HepG2 (cell line): ENCODE data around the gene HDGF. TPM values are rescaled to one million over a fixed set of nuclear protein-coding genes. Genes with fewer than 3 reads are reported as not detected.

Source experiments
- ATAC-seq: fragments of 200-7000 bp; cut with Tn5 transposase; 3 replicates; pipeline ENCODE4 v1.9.1; 2020; ENCODE audit warnings: mild to moderate bottlenecking, moderate library complexity
- BruUV-seq: library from RNA; stranded (reverse); fragments of 400-500 nt; replicated peaks from 2 replicates; lab custom pipeline; 2021; lab: Mats Ljungman, UMichigan
- CTCF ChIA-PET: fragments of 300-600 bp; formaldehyde crosslinking; extraction: SDS; loops from one replicate; lab custom pipeline; 2021; ENCODE audit warnings: low total read pairs, inconsistent platforms, low intra/inter-chr PET ratio; lab: Yijun Ruan, JAX
- POLR2A ChIA-PET: fragments of 350-600 bp; sonication (Branson Sonifier 250); formaldehyde crosslinking; loops from one replicate; lab custom pipeline; 2020; ENCODE audit warnings: antibody characterized with exemption, inconsistent platforms; lab: Yijun Ruan, JAX
- DNase-seq: peaks from one replicate; pipeline ENCODE4 v3.0.0-alpha.2; 2015; ENCODE audit warnings: low spot score
- FAIRE-seq: peaks from 3 replicates; lab custom pipeline; 2011; peaks lifted over from hg19 to GRCh38; lab: Jason Lieb, UNC
- H2AFZ ChIP-seq: one replicate; pipeline ENCODE4 v1.6.1; 2011; ENCODE audit warnings: low read length, inconsistent platforms
- H3K27ac ChIP-seq: fragments of 300-600 bp; 3 replicates; pipeline ENCODE4 v1.8.0; 2011; ENCODE audit warnings: mixed run types, mild to moderate bottlenecking, mixed read lengths, low read length, inconsistent platforms; ENCODE audit not compliant: insufficient read depth; ENCODE audit errors: extremely low read length
- H3K27me3 ChIP-seq, 2 experiments: fragments of 200-600 bp in 1 of 2; 2 replicates in 1 of 2; 3 replicates in 1 of 2; pipeline versions ENCODE4 v1.6.0 to v1.8.0; 2011; ENCODE audit warnings: low read length in 2 of 2, mild to moderate bottlenecking in 2 of 2, moderate library complexity in 2 of 2, inconsistent platforms in 1 of 2; ENCODE audit not compliant: insufficient read depth in 2 of 2, control insufficient read depth in 1 of 2
- H3K36me3 ChIP-seq, 2 experiments: fragments of 200-600 bp in 1 of 2; replicated peaks in 1 of 2; 2 replicates in 1 of 2; 3 replicates in 1 of 2; pipeline versions ENCODE4 v1.5.1 to v1.8.0; 2011; ENCODE audit warnings: low read length in 2 of 2, inconsistent platforms in 1 of 2; ENCODE audit not compliant: insufficient read depth in 2 of 2, control insufficient read depth in 1 of 2
- H3K4me1 ChIP-seq: 2 replicates; pipeline ENCODE4 v1.5.1; 2012; ENCODE audit warnings: low read length, inconsistent platforms; ENCODE audit not compliant: insufficient read depth
- H3K4me2 ChIP-seq: 2 replicates; pipeline ENCODE4 v1.6.0; 2011; ENCODE audit warnings: low read depth, low read length, inconsistent platforms
- H3K4me3 ChIP-seq, 3 experiments: fragments of 200-600 bp in 1 of 3; sonication (generic), shearing (Covaris generic) in 1 of 3; replicated peaks in 1 of 3; 2 replicates each; pipeline ENCODE4 v1.5.1; 2011 to 2016; ENCODE audit warnings: low read length in 3 of 3, inconsistent platforms in 2 of 3, low read depth in 2 of 3, mild to moderate bottlenecking in 2 of 3, control low read depth in 1 of 3, mixed read lengths in 1 of 3; ENCODE audit not compliant: insufficient read depth in 1 of 3
- H3K79me2 ChIP-seq: one replicate; pipeline ENCODE4 v1.6.1; 2011; ENCODE audit warnings: low read length, inconsistent platforms; ENCODE audit not compliant: insufficient read depth
- H3K9ac ChIP-seq: 2 replicates; pipeline ENCODE4 v1.6.0; 2011; ENCODE audit warnings: mild to moderate bottlenecking, low read depth, low read length, inconsistent platforms; ENCODE audit not compliant: insufficient read depth
- H3K9me3 ChIP-seq: 2 replicates; pipeline ENCODE4 v1.5.1; 2012; ENCODE audit warnings: mild to moderate bottlenecking, low read length
- H4K20me1 ChIP-seq: 2 replicates; pipeline ENCODE4 v1.6.0; 2011; ENCODE audit warnings: inconsistent platforms, mild to moderate bottlenecking, low read length, moderate library complexity; ENCODE audit not compliant: insufficient read depth
- DNMT3B ChIP-seq: conservative IDR thresholded peaks from 2 replicates; pipeline ENCODE4 v1.6.1; 2016; ENCODE audit warnings: missing biosample characterization, control low read depth
- KAT7 ChIP-seq: IDR thresholded peaks from 2 replicates; pipeline ENCODE4 v1.6.1; 2018; ENCODE audit warnings: borderline replicate concordance, missing compliant biosample characterization
- KDM4B ChIP-seq: sonication (generic); formaldehyde crosslinking; IDR thresholded peaks from 2 replicates; pipeline ENCODE4 v1.4.0; 2020; ENCODE audit warnings: missing genetic modification reagents
- KLF15 ChIP-seq: sonication (generic); formaldehyde crosslinking; IDR thresholded peaks from 2 replicates; pipeline ENCODE4 v1.8.1; 2023; ENCODE audit warnings: borderline replicate concordance, mild to moderate bottlenecking, inconsistent platforms, missing genetic modification reagents, mixed read lengths
- KLF6 ChIP-seq: IDR thresholded peaks from 2 replicates; pipeline ENCODE4 v1.8.0; 2016; ENCODE audit warnings: missing biosample characterization, missing genetic modification reagents
- KLF9 ChIP-seq: IDR thresholded peaks from 2 replicates; pipeline ENCODE4 v1.6.1; 2016; ENCODE audit warnings: low read depth
- RCOR2 ChIP-seq: IDR thresholded peaks from 2 replicates; pipeline ENCODE4 v1.6.1; 2016; ENCODE audit warnings: missing biosample characterization, missing genetic modification reagents
- SIX4 ChIP-seq: sonication (generic); formaldehyde crosslinking; IDR thresholded peaks from 2 replicates; pipeline ENCODE4 v1.4.0; 2020; ENCODE audit warnings: missing genetic modification reagents
- SPEN ChIP-seq: sonication (generic); formaldehyde crosslinking; IDR thresholded peaks from 2 replicates; pipeline ENCODE4 v1.5.1; 2020; ENCODE audit warnings: low read depth, mild to moderate bottlenecking, missing genetic modification reagents
- ZBTB7A ChIP-seq: sonication (generic); formaldehyde crosslinking; IDR thresholded peaks from 2 replicates; pipeline ENCODE4 v1.8.0; 2022; ENCODE audit warnings: mild to moderate bottlenecking, missing genetic modification reagents
- ZNF33A ChIP-seq: sonication (generic); formaldehyde crosslinking; IDR thresholded peaks from 2 replicates; pipeline ENCODE4 v1.5.1; 2020; ENCODE audit warnings: missing genetic modification reagents, mild to moderate bottlenecking, moderate library complexity, borderline replicate concordance
- ZNF354B ChIP-seq: sonication (generic); formaldehyde crosslinking; IDR thresholded peaks from 2 replicates; pipeline ENCODE4 v1.8.0; 2022; ENCODE audit warnings: mild to moderate bottlenecking, missing genetic modification reagents
- WGBS: methylation state at CpG from one replicate; pipeline ENCODE4 v1.1.6; 2017; ENCODE audit warnings: low lambda C conversion rate; 5-methylcytosine and 5-hydroxymethylcytosine counted together
- in situ Hi-C: cut with HindIII; loops from 2 replicates; pipeline ENCODE4 v1.10.0; 2017; ENCODE audit warnings: low pct_unique_long_range_greater_than_20kb; ENCODE audit not compliant: extremely low pct_ligation_motif_present
- intact Hi-C: fragments of 100-400 bp; cut with micrococcal nuclease; formaldehyde crosslinking; loops from one replicate; pipeline ENCODE4 v1.10.0; 2022; ENCODE audit not compliant: unreplicated experiment
- polyA plus RNA-seq, 8 experiments: library from polyadenylated mRNA; depleted of rRNA in 3 of 8; stranded (reverse) in 7 of 8; unstranded in 1 of 8; fragments of >200 nt; fragmentation: Illumina TruSeq in 4 of 8; extraction: Trizol in 4 of 8; gene quantifications; 2 replicates each; pipeline versions ENCODE4 v1.2.1 to v1.2.3, GENCODE V29; 2011 to 2016; ENCODE audit warnings: low read depth in 4 of 8, missing spikeins in 1 of 8, mixed read lengths in 1 of 8; ENCODE audit not compliant: insufficient read depth in 1 of 8
- total RNA-seq, 5 experiments: library from RNA; depleted of rRNA; stranded (reverse); fragments of >200 nt; fragmentation: Illumina TruSeq; extraction: Trizol; gene quantifications; 2 replicates each; pipeline ENCODE4 v1.2.3, GENCODE V29; 2016; ENCODE audit warnings: low read depth in 1 of 5
- TF ChIP-seq, protein P1 (sequence below): sonication (generic); formaldehyde crosslinking; IDR thresholded peaks from 2 replicates; pipeline ENCODE4 v1.5.0; 2020; ENCODE audit warnings: mild to moderate bottlenecking, missing genetic modification reagents, borderline replicate concordance
- TF ChIP-seq, protein P2 (sequence below): sonication (generic); formaldehyde crosslinking; IDR thresholded peaks from 2 replicates; pipeline ENCODE4 v1.9.0; 2021; ENCODE audit warnings: missing genetic modification reagents, borderline replicate concordance

HDGF gene
- total and polyA plus RNA-seq, 2 of the 13 experiments (the other 11 are each of a cell fraction or from before 2014, with no cell fraction given) = 156 to 196 TPM

DNA sequence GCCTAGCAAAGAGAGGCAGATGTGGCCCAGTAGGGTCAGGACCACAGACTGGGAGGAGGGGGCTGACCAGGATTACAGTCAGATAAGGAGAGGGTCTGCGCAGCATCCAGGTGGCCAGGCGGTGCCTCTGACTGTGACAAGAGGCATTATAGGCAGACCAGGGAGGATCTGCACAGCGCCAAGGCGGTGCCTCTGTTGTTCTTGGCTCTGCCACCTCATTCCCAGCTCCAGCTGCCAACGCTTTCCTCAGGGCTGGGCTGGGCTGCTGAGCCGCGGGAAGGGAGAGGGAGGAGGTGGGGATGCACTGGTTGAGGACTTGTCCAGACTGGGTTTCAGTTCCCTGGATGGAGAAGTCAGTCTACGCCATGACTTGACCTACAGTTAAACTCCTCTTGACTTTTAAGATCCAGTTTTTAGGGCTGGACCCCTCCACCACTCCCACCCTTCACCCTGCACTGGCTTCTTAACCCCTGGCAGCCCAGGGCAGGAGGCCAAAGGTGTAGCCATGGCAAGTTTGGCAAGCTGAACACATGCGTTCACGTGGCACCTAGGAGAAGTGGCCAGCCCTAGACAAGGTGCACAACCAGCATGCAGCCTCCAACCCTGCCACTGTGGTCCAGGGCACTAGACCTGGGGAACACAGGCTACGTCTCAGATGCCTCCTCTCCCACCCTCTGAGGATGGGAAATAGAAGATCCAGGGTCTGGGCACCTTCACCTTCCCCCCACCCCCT lies 41.6 kb downstream of the HDGF start:
- Histone ChIP-seq H3K9me3 (no peaks in the 10 kb centered on the region), H4K20me1 (no peaks in the 10 kb centered on the region), H3K36me3 (no peaks in the 10 kb centered on the region), H3K27me3 (peaks cover 6 to 51% of the 10 kb centered on the region in 2 experiments), H3K4me2 (no peak overlapping the region), H3K4me1 (peaks cover 23% of the 10 kb centered on the region), H3K9ac (no peak overlapping the region), H3K27ac (no peak overlapping the region), H3K79me2 (no peaks in the 10 kb centered on the region), H2AFZ (no peak overlapping the region), H3K4me3 (no peak overlapping the region)
- intact Hi-C loops (no loop called here), in situ Hi-C loops (no loop called here)
- no peak for DNase-seq
- CTCF ChIA-PET = no interaction called here
- WGBS = 36% methylated on average over 7 of the region's 11 CpGs
- ATAC-seq = peak; percentile 18; the same call in 1 of the 3 replicates
- FAIRE-seq = no peak
- POLR2A ChIA-PET = no interaction called here
- BruUV-seq = no TSS peak
- TF ChIP-seq, protein P1, sequence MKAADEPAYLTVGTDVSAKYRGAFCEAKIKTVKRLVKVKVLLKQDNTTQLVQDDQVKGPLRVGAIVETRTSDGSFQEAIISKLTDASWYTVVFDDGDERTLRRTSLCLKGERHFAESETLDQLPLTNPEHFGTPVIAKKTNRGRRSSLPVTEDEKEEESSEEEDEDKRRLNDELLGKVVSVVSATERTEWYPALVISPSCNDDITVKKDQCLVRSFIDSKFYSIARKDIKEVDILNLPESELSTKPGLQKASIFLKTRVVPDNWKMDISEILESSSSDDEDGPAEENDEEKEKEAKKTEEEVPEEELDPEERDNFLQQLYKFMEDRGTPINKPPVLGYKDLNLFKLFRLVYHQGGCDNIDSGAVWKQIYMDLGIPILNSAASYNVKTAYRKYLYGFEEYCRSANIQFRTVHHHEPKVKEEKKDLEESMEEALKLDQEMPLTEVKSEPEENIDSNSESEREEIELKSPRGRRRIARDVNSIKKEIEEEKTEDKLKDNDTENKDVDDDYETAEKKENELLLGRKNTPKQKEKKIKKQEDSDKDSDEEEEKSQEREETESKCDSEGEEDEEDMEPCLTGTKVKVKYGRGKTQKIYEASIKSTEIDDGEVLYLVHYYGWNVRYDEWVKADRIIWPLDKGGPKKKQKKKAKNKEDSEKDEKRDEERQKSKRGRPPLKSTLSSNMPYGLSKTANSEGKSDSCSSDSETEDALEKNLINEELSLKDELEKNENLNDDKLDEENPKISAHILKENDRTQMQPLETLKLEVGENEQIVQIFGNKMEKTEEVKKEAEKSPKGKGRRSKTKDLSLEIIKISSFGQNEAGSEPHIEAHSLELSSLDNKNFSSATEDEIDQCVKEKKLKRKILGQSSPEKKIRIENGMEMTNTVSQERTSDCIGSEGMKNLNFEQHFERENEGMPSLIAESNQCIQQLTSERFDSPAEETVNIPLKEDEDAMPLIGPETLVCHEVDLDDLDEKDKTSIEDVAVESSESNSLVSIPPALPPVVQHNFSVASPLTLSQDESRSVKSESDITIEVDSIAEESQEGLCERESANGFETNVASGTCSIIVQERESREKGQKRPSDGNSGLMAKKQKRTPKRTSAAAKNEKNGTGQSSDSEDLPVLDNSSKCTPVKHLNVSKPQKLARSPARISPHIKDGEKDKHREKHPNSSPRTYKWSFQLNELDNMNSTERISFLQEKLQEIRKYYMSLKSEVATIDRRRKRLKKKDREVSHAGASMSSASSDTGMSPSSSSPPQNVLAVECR (CRISPR knock-in tag) = no peak
- TF ChIP-seq KDM4B (no peak), SPEN (CRISPR knock-in tag) (no peak), KAT7 (CRISPR knock-in tag) (no peak), ZNF354B (no peak), RCOR2 (no peak), KLF15 (CRISPR knock-in tag) (no peak), ZBTB7A (CRISPR knock-in tag) (no peak), KLF9 (no peak), ZNF33A (CRISPR knock-in tag) (no peak), SIX4 (CRISPR knock-in tag) (no peak), KLF6 (no peak), DNMT3B (no peak)
- TF ChIP-seq, protein P2, sequence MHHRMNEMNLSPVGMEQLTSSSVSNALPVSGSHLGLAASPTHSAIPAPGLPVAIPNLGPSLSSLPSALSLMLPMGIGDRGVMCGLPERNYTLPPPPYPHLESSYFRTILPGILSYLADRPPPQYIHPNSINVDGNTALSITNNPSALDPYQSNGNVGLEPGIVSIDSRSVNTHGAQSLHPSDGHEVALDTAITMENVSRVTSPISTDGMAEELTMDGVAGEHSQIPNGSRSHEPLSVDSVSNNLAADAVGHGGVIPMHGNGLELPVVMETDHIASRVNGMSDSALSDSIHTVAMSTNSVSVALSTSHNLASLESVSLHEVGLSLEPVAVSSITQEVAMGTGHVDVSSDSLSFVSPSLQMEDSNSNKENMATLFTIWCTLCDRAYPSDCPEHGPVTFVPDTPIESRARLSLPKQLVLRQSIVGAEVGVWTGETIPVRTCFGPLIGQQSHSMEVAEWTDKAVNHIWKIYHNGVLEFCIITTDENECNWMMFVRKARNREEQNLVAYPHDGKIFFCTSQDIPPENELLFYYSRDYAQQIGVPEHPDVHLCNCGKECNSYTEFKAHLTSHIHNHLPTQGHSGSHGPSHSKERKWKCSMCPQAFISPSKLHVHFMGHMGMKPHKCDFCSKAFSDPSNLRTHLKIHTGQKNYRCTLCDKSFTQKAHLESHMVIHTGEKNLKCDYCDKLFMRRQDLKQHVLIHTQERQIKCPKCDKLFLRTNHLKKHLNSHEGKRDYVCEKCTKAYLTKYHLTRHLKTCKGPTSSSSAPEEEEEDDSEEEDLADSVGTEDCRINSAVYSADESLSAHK (CRISPR knock-in tag) = no peak
